GM10248 (cell line): Measurements from ENCODE around the gene APOC4.

Source experiments
- CTCF ChIA-PET: fragments of 300-600 bp; sonication (Branson Sonifier 250); formaldehyde crosslinking; extraction: SDS; loops from one replicate; lab custom pipeline; 2021; ENCODE audit warnings: antibody characterized with exemption; lab: Yijun Ruan, JAX
- POLR2A ChIA-PET: fragments of 350-650 bp; sonication (Branson Sonifier 250); formaldehyde crosslinking; extraction: SDS; loops from one replicate; lab custom pipeline; 2020; ENCODE audit warnings: antibody characterized with exemption; lab: Yijun Ruan, JAX
- DNase-seq: peaks from one replicate; pipeline ENCODE4 v3.0.0; 2012; ENCODE audit errors: extremely low spot score
- TF ChIP-seq, protein P1 (sequence below): IDR thresholded peaks from 2 replicates; pipeline ENCODE4 v1.5.1; 2012; ENCODE audit warnings: mild to moderate bottlenecking, low read depth; ENCODE audit errors: extremely low read depth, missing control alignments, control extremely low read depth

The APOC4 gene

DNA sequence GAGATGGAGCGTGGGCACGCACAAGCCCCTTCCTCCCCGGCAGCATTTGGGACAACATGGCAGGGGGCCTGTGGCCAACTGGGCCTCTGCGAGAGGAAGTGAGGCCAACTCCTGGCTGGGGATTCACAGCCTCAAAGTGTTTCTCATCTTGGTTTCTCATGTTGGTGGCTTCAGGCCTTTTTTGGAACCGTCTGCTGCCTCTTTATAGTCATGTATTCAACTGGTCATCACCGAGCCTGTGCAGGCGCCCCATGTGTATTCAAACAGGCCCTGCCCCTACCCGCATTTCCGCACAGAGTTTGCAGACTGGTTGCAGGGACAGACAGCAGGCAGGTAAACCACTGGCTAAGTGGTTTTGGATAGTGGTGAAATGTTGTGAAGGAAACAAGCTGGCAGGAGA lies 42.0 kb downstream of the APOC4 start:
- ChIA-PET POLR2A (interaction anchor here (0.6 kb wide), 1 partner anchor 27 kb away, joined by 3 read pairs; no protein-coding TSS in a partner anchor), CTCF (interaction anchor here (0.8 to 2.2 kb wide), 5 partner anchors 10 to 80 kb away, joined by 3 to 5 read pairs (median 4); no protein-coding TSS in a partner anchor)
- DNase-seq = no peak
- TF ChIP-seq, protein P1, sequence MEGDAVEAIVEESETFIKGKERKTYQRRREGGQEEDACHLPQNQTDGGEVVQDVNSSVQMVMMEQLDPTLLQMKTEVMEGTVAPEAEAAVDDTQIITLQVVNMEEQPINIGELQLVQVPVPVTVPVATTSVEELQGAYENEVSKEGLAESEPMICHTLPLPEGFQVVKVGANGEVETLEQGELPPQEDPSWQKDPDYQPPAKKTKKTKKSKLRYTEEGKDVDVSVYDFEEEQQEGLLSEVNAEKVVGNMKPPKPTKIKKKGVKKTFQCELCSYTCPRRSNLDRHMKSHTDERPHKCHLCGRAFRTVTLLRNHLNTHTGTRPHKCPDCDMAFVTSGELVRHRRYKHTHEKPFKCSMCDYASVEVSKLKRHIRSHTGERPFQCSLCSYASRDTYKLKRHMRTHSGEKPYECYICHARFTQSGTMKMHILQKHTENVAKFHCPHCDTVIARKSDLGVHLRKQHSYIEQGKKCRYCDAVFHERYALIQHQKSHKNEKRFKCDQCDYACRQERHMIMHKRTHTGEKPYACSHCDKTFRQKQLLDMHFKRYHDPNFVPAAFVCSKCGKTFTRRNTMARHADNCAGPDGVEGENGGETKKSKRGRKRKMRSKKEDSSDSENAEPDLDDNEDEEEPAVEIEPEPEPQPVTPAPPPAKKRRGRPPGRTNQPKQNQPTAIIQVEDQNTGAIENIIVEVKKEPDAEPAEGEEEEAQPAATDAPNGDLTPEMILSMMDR = no peak

GRCh38 chr19:44985445-44985844 lies 43.4 kb downstream of the APOC4 start:
- TF ChIP-seq, protein P1 = no peak
- ChIA-PET CTCF (interaction anchor here (1.2 to 5.5 kb wide), 3 partner anchors 8 to 75 kb away, joined by 3 to 65 read pairs (median 4); no protein-coding TSS in a partner anchor), POLR2A (no interaction called here)
- no peak for DNase-seq

DNA sequence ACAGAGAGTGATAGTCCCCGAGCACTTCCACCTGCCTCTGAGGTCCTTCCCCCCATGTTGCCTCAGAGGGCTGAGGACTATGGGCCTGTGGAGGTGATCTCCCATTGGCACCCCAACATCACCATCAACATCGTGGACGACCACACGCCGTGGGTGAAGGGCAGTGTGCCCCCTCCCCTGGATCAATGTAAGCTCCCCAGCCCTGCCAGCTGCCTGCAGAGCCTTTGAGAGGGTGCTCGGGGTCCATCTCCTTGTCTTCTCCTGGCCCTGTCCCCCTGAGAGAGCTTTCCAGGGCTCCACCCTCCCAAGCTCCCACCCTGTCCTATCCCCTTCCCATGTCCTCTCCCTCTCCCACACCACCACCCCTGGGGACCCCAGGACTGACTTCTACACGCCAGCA lies 44.4 kb downstream of the APOC4 start:
- TF ChIP-seq, protein P1 = no peak
- no peak for DNase-seq
- POLR2A ChIA-PET = no interaction called here
- CTCF ChIA-PET = interaction anchor here (5.5 kb wide), 1 partner anchor 74 kb away, joined by 65 read pairs; no protein-coding TSS in a partner anchor

DNA sequence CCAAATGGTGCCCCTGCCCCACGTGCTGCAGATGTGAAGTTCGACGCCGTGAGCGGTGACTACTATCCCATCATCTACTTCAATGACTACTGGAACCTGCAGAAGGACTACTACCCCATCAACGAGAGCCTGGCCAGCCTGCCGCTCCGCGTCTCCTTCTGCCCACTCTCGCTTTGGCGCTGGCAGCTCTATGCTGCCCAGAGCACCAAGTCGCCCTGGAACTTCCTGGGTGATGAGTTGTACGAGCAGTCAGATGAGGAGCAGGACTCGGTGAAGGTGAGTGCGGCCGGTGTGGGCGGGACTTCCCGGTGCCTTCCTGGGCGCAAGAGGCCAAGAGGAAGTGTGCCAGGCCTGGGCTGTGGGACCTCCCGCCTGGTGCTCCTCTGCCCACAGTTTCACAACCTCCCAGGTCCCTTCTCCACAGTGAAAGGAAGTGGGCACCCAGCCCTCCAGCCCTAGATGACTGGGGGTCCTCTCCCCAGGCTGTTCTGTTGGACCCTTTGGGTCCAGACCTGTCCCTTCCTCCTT lies 45.2 kb downstream of the APOC4 start:
- CTCF ChIA-PET = interaction anchor here (1.6 to 5.5 kb wide), 3 partner anchors 54 to 73 kb away, joined by 3 to 65 read pairs (median 16); no protein-coding TSS in a partner anchor
- POLR2A ChIA-PET = no interaction called here
- DNase-seq = no peak
- TF ChIP-seq, protein P1 = no peak

GRCh38 chr19:44988273-44988672 lies 46.2 kb downstream of the APOC4 start:
- ChIA-PET CTCF (interaction anchor here (0.7 to 5.5 kb wide), 25 partner anchors 9 to 261 kb away, joined by 3 to 65 read pairs (median 4); partner anchors contain the start of genes CLPTM1, PPP1R37 and RELB), POLR2A (no interaction called here)
- no peak for DNase-seq
- TF ChIP-seq, protein P1 = no peak

- POLR2A ChIA-PET = no interaction called here
- DNase-seq = peak; percentile 85
- TF ChIP-seq, protein P1 = peak; percentile 71
- CTCF ChIA-PET = interaction anchor here (0.6 to 5.5 kb wide), 32 partner anchors 8 to 349 kb away, joined by 3 to 65 read pairs (median 4); partner anchors contain the start of genes CLPTM1, PPP1R37 and RELB
Observed at GRCh38 chr19:44988896-44989556, 47.0 kb downstream of the APOC4 start.
